Skeletal muscle tissue (tissue), 4 donors: Measurements from ENCODE around the gene MAML3. TPM values are rescaled to one million over a fixed set of nuclear protein-coding genes. Genes with fewer than 3 reads are reported as not detected.

Experiments used
- H3K27ac ChIP-seq: one replicate; pipeline ENCODE4 v1.7.0; 2013; ENCODE audit warnings: mild to moderate bottlenecking, low read depth, low read length, inconsistent platforms
- H3K27me3 ChIP-seq, 3 donors: one replicate each; pipeline ENCODE4 v1.7.0; 2013; ENCODE audit warnings: low read length in 3 of 3; ENCODE audit not compliant: control insufficient read depth in 3 of 3, insufficient read depth in 3 of 3
- H3K36me3 ChIP-seq, 3 donors: one replicate each; pipeline ENCODE4 v1.7.0; 2013; ENCODE audit warnings: low read length in 3 of 3; ENCODE audit not compliant: control insufficient read depth in 3 of 3, insufficient read depth in 3 of 3
- H3K4me1 ChIP-seq, 3 donors: one replicate each; pipeline ENCODE4 v1.7.0; 2013; ENCODE audit warnings: low read length in 3 of 3, mild to moderate bottlenecking in 3 of 3; ENCODE audit not compliant: control insufficient read depth in 3 of 3, insufficient read depth in 3 of 3
- H3K4me3 ChIP-seq, 3 donors: one replicate each; pipeline ENCODE4 v1.7.0; 2013; ENCODE audit warnings: low read length in 3 of 3
- H3K9ac ChIP-seq, 3 donors: one replicate each; pipeline ENCODE4 v1.7.0; 2013; ENCODE audit warnings: low read length in 3 of 3, mild to moderate bottlenecking in 3 of 3, moderate library complexity in 2 of 3, low read depth in 1 of 3
- H3K9me3 ChIP-seq, 3 donors: one replicate each; pipeline ENCODE4 v1.7.0; 2013; ENCODE audit warnings: low read length in 3 of 3; ENCODE audit not compliant: control insufficient read depth in 3 of 3
- total RNA-seq: library from RNA; depleted of rRNA; stranded (reverse); fragments of >200 nt; gene quantifications from one replicate; pipeline ENCODE4 v1.2.3, GENCODE V29; 2014
- donor health status: Osteomylitis.

The MAML3 gene
- total RNA-seq, 1 donor from 2014 or later: 3.1 TPM

GRCh38 chr4:139977838-139978609 lies 176.0 kb downstream of the MAML3 start:
- Histone ChIP-seq H3K9me3 (no peaks in the 10 kb centered on the region), H3K27ac (no peak overlapping the region), H3K27me3 (no peaks in the 10 kb centered on the region), H3K36me3 (no peaks in the 10 kb centered on the region), H3K9ac (no peak overlapping the region), H3K4me1 (peaks cover 0 to 2% (median 0%) of the 10 kb centered on the region in 3 donors), H3K4me3 (no peak overlapping the region)

- Histone ChIP-seq H3K36me3 (no peaks in the 10 kb centered on the region), H3K4me3 (no peak overlapping the region), H3K4me1 (peaks cover 0 to 4% (median 4%) of the 10 kb centered on the region in 3 donors), H3K27ac (peak overlapping the region; percentile 68), H3K27me3 (no peaks in the 10 kb centered on the region), H3K9ac (no peak overlapping the region), H3K9me3 (no peaks in the 10 kb centered on the region)
Observed at GRCh38 chr4:139975830-139976272, 178.1 kb downstream of the MAML3 start.

- Histone ChIP-seq H3K4me3 (no peak overlapping the region), H3K4me1 (peaks cover 0 to 7% (median 4%) of the 10 kb centered on the region in 3 donors), H3K27me3 (no peaks in the 10 kb centered on the region), H3K27ac (no peak overlapping the region), H3K36me3 (no peaks in the 10 kb centered on the region), H3K9me3 (no peaks in the 10 kb centered on the region), H3K9ac (no peak overlapping the region)
Observed at GRCh38 chr4:139973616-139974015, 180.4 kb downstream of the MAML3 start.

GRCh38 chr4:139973015-139973414 lies 181.0 kb downstream of the MAML3 start:
- no peak overlapping the region for H3K9ac ChIP-seq
- no peak overlapping the region for H3K27ac ChIP-seq
- no peak overlapping the region for H3K4me3 ChIP-seq
- H3K36me3 ChIP-seq: no peaks in the 10 kb centered on the region
- no peaks in the 10 kb centered on the region for H3K27me3 ChIP-seq
- H3K4me1 ChIP-seq: peaks cover 0 to 7% (median 4%) of the 10 kb centered on the region in 3 donors
- no peaks in the 10 kb centered on the region for H3K9me3 ChIP-seq

- Histone ChIP-seq H3K27ac (no peak overlapping the region), H3K27me3 (no peaks in the 10 kb centered on the region), H3K9ac (no peak overlapping the region), H3K9me3 (no peaks in the 10 kb centered on the region), H3K4me3 (no peak overlapping the region), H3K4me1 (peaks cover 0 to 7% (median 4%) of the 10 kb centered on the region in 3 donors), H3K36me3 (no peaks in the 10 kb centered on the region)
Observed at GRCh38 chr4:139972305-139972704, 181.7 kb downstream of the MAML3 start.

- Histone ChIP-seq H3K36me3 (no peaks in the 10 kb centered on the region), H3K27me3 (no peaks in the 10 kb centered on the region), H3K27ac (no peak overlapping the region), H3K4me3 (no peak overlapping the region), H3K9ac (no peak overlapping the region), H3K9me3 (no peaks in the 10 kb centered on the region), H3K4me1 (peaks cover 0 to 9% (median 4%) of the 10 kb centered on the region in 3 donors)
Observed at GRCh38 chr4:139971111-139971510, 182.9 kb downstream of the MAML3 start.

GRCh38 chr4:139969635-139970266 lies 184.2 kb downstream of the MAML3 start:
- Histone ChIP-seq H3K4me1 (peaks cover 0 to 9% (median 2%) of the 10 kb centered on the region in 3 donors), H3K27ac (no peak overlapping the region), H3K9ac (no peak overlapping the region)

GRCh38 chr4:139968831-139969230 lies 185.2 kb downstream of the MAML3 start:
- Histone ChIP-seq H3K36me3 (no peaks in the 10 kb centered on the region), H3K4me1 (peaks cover 0 to 9% (median 2%) of the 10 kb centered on the region in 3 donors), H3K9me3 (no peaks in the 10 kb centered on the region), H3K27ac (no peak overlapping the region), H3K4me3 (no peak overlapping the region), H3K9ac (no peak overlapping the region), H3K27me3 (no peaks in the 10 kb centered on the region)

More at GRCh38 chr4:139969635-139970266, 184.2 kb downstream of the MAML3 start:
- Histone ChIP-seq H3K27me3 (no peaks in the 10 kb centered on the region), H3K9me3 (no peaks in the 10 kb centered on the region), H3K4me3 (no peak overlapping the region), H3K36me3 (no peaks in the 10 kb centered on the region)

- Histone ChIP-seq H3K4me3 (no peak overlapping the region), H3K27ac (no peak overlapping the region), H3K9ac (no peak overlapping the region), H3K36me3 (no peaks in the 10 kb centered on the region), H3K9me3 (no peaks in the 10 kb centered on the region), H3K4me1 (peaks cover 0 to 9% (median 2%) of the 10 kb centered on the region in 3 donors), H3K27me3 (no peaks in the 10 kb centered on the region)
Observed at GRCh38 chr4:139966383-139966782, 187.6 kb downstream of the MAML3 start.

GRCh38 chr4:139965789-139966188 lies 188.2 kb downstream of the MAML3 start:
- H3K4me1 ChIP-seq: peaks cover 0 to 6% (median 0%) of the 10 kb centered on the region in 3 donors
- no peaks in the 10 kb centered on the region for H3K9me3 ChIP-seq
- no peak overlapping the region for H3K9ac ChIP-seq
- no peaks in the 10 kb centered on the region for H3K36me3 ChIP-seq
- H3K4me3 ChIP-seq: no peak overlapping the region
- no peaks in the 10 kb centered on the region for H3K27me3 ChIP-seq
- H3K27ac ChIP-seq: no peak overlapping the region
